K562 (cell line): ENCODE measurements around the gene PRKAG1. TPM values are rescaled to one million over a fixed set of nuclear protein-coding genes. Genes with fewer than 3 reads are reported as not detected.

Experiments
- BMI1 ChIP-seq: fragments of 150-350 bp; IDR thresholded peaks from 2 replicates; pipeline ENCODE4 v1.6.1; 2014; ENCODE audit warnings: low read length
- CHAMP1 ChIP-seq: fragments of 450-650 bp; IDR thresholded peaks from 2 replicates; pipeline ENCODE4 v1.6.1; 2016; ENCODE audit warnings: mild to moderate bottlenecking
- ETS1 ChIP-seq: conservative IDR thresholded peaks from 2 replicates; pipeline ENCODE4 v1.6.1; 2011; ENCODE audit warnings: low read depth, mild to moderate bottlenecking, low read length; ENCODE audit not compliant: control insufficient read depth
- FOXP1 ChIP-seq: sonication (generic); formaldehyde crosslinking; IDR thresholded peaks from 2 replicates; pipeline ENCODE4 v1.8.0; 2022; ENCODE audit warnings: mild to moderate bottlenecking, missing genetic modification reagents
- HBP1 ChIP-seq: fragments of 450-650 bp; formaldehyde crosslinking; IDR thresholded peaks from 2 replicates; pipeline ENCODE4 v1.4.0; 2022; ENCODE audit warnings: missing genetic modification characterization
- HSF4 ChIP-seq: fragments of 250-450 bp; sonication (Bioruptor Pico); IDR thresholded peaks from 2 replicates; pipeline ENCODE4 v2.1.2; 2022; ENCODE audit warnings: mild to moderate bottlenecking, moderate library complexity, borderline replicate concordance
- NR3C1 ChIP-seq: sonication (generic); formaldehyde crosslinking; IDR thresholded peaks from 2 replicates; pipeline ENCODE4 v1.8.1; 2022; ENCODE audit warnings: missing genetic modification reagents
- RB1 ChIP-seq: fragments of 450-650 bp; IDR thresholded peaks from 2 replicates; pipeline ENCODE4 v1.6.1; 2017; ENCODE audit warnings: low read depth, mild to moderate bottlenecking
- SMAD1 ChIP-seq: fragments of 150-350 bp; IDR thresholded peaks from 2 replicates; pipeline ENCODE4 v1.6.1; 2014; ENCODE audit warnings: low read length, low read depth; ENCODE audit not compliant: partially characterized antibody
- TFAP4 ChIP-seq: sonication (generic); formaldehyde crosslinking; IDR thresholded peaks from 2 replicates; pipeline ENCODE4 v1.8.0; 2022; ENCODE audit warnings: missing genetic modification reagents, mild to moderate bottlenecking, moderate library complexity, borderline replicate concordance
- USF1 ChIP-seq: sonication (generic); formaldehyde crosslinking; IDR thresholded peaks from 2 replicates; pipeline ENCODE4 v1.9.0; 2022; ENCODE audit warnings: mild to moderate bottlenecking, missing genetic modification reagents
- ZNF23 ChIP-seq: fragments of 250-450 bp; sonication (Bioruptor Pico); IDR thresholded peaks from 2 replicates; pipeline ENCODE4 v1.4.0; 2020; ENCODE audit warnings: mild to moderate bottlenecking
- ZNF561 ChIP-seq: fragments of 450-650 bp; formaldehyde crosslinking; conservative IDR thresholded peaks from 2 replicates; pipeline ENCODE4 v1.4.0; 2020; ENCODE audit warnings: mild to moderate bottlenecking, moderate library complexity
- ZNF644 ChIP-seq: fragments of 200-800 bp; sonication (Bioruptor generic); IDR thresholded peaks from 2 replicates; pipeline ENCODE4 v1.6.1; 2016; ENCODE audit warnings: low read depth, missing genetic modification characterization, missing compliant biosample characterization
- polyA plus RNA-seq, 8 experiments: library from polyadenylated mRNA; depleted of rRNA in 4 of 8; stranded (reverse) in 5 of 8; unstranded in 3 of 8; fragments of >200 nt; fragmentation: Nextera tagmentation in 2 of 8; fragmentation: Illumina TruSeq in 1 of 8; extraction: Ambion mirVana in 2 of 8; extraction: Trizol in 1 of 8; gene quantifications; 2 replicates each; pipeline versions ENCODE4 v1.2.1 to v1.2.3, GENCODE V29; 2011 to 2014; ENCODE audit warnings: inconsistent platforms in 1 of 8, missing spikeins in 1 of 8
- total RNA-seq, 7 experiments: library from RNA; depleted of rRNA in 6 of 7; stranded (reverse); fragments of >200 nt in 6 of 7; fragmentation: Illumina TruSeq in 2 of 7; extraction: Trizol in 2 of 7; gene quantifications; 2 replicates each; pipeline versions ENCODE4 v1.2.1 to v1.2.3, GENCODE V29; 2011 to 2021; ENCODE audit warnings: low replicate concordance in 1 of 7
- TF ChIP-seq, protein P1 (sequence below): sonication (generic); formaldehyde crosslinking; IDR thresholded peaks from 2 replicates; pipeline ENCODE4 v1.8.0; 2022; ENCODE audit warnings: mild to moderate bottlenecking, low read depth, missing genetic modification reagents
- TF ChIP-seq, protein P2 (sequence below): sonication (generic); formaldehyde crosslinking; IDR thresholded peaks from 2 replicates; pipeline ENCODE4 v1.8.0; 2022; ENCODE audit warnings: missing genetic modification reagents, mild to moderate bottlenecking, borderline replicate concordance

Gene PRKAG1
- total and polyA plus RNA-seq, 9 of the 15 experiments (the other 6 are each of a cell fraction or from before 2014, with no cell fraction given): 51.1 to 126 (median 79.1) TPM

- TF ChIP-seq HBP1 (no peak), NR3C1 (no peak), SMAD1 (no peak), BMI1 (no peak), HSF4 (CRISPR knock-in tag) (no peak), ZNF561 (CRISPR knock-in tag) (no peak), ZNF23 (CRISPR knock-in tag) (no peak), ETS1 (no peak), FOXP1 (no peak), RB1 (0 out of 2 replicates have a peak, but pooled peaks have one; percentile 27), TFAP4 (CRISPR knock-in tag) (no peak; the same call in 1 of the 2 replicates), USF1 (CRISPR knock-in tag) (no peak), CHAMP1 (no peak), ZNF644 (tag) (no peak)
- TF ChIP-seq, protein P1, sequence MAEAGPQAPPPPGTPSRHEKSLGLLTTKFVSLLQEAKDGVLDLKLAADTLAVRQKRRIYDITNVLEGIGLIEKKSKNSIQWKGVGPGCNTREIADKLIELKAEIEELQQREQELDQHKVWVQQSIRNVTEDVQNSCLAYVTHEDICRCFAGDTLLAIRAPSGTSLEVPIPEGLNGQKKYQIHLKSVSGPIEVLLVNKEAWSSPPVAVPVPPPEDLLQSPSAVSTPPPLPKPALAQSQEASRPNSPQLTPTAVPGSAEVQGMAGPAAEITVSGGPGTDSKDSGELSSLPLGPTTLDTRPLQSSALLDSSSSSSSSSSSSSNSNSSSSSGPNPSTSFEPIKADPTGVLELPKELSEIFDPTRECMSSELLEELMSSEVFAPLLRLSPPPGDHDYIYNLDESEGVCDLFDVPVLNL (CRISPR knock-in tag): no peak
- TF ChIP-seq, protein P2, sequence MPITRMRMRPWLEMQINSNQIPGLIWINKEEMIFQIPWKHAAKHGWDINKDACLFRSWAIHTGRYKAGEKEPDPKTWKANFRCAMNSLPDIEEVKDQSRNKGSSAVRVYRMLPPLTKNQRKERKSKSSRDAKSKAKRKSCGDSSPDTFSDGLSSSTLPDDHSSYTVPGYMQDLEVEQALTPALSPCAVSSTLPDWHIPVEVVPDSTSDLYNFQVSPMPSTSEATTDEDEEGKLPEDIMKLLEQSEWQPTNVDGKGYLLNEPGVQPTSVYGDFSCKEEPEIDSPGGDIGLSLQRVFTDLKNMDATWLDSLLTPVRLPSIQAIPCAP (CRISPR knock-in tag): no peak
Observed at GRCh38 chr12:48995086-48995879, 23.3 kb downstream of the PRKAG1 start (continued).
